ENCODE results near the gene NHLRC1.

- TF ChIP-seq E2F6 (IDR thresholded peaks at IDR 0.05) (no peak), CTCF (IDR thresholded peaks at IDR 0.05; ENCODE audit: control extremely low read depth in 1 of 3, insufficient read depth in 1 of 3, low read depth in 1 of 3, low read length in 3 of 3) (no peak), ZNF274 (IDR thresholded peaks at IDR 0.05; ENCODE audit: borderline replicate concordance, extremely low read depth, low read length) (no peak), KDM1A (IDR thresholded peaks at IDR 0.05; ENCODE audit: borderline replicate concordance, low read length) (no peak), FOSL1 (IDR thresholded peaks at IDR 0.05; ENCODE audit: insufficient read depth, low read depth, low read length) (no peak)
Observed at GRCh38 chr6:18136260-18136659, 13.8 kb upstream of the NHLRC1 start.
